Chondrocyte (in vitro differentiated cells): Measurements from ENCODE around the gene CTNND2. TPM values are rescaled to one million over a fixed set of nuclear protein-coding genes. Genes with fewer than 3 reads are reported as not detected.

Source experiments
- DNase-seq: peaks from one replicate; pipeline ENCODE4 v3.0.0; 2021; ENCODE audit warnings: mixed read lengths, low spot score
- H3K27ac Mint-ChIP-seq: one replicate; pipeline ENCODE4 v1.8.0; 2021; ENCODE audit warnings: mild to moderate bottlenecking, moderate library complexity, mixed read lengths; ENCODE audit not compliant: unreplicated experiment
- H3K27me3 Mint-ChIP-seq: 2 replicates; pipeline ENCODE4 v1.8.0; 2021; ENCODE audit warnings: low read depth, mixed read lengths
- H3K36me3 Mint-ChIP-seq: 2 replicates; pipeline ENCODE4 v1.8.0; 2021; ENCODE audit warnings: low read depth, mixed read lengths
- H3K4me1 Mint-ChIP-seq: 2 replicates; pipeline ENCODE4 v1.8.0; 2021; ENCODE audit warnings: low read depth, mild to moderate bottlenecking, mixed read lengths
- H3K4me3 Mint-ChIP-seq: one replicate; pipeline ENCODE4 v1.8.0; 2021; ENCODE audit warnings: mild to moderate bottlenecking, moderate library complexity, mixed read lengths; ENCODE audit not compliant: unreplicated experiment
- H3K9me3 Mint-ChIP-seq: 2 replicates; pipeline ENCODE4 v1.8.0; 2021; ENCODE audit warnings: low read depth, mixed read lengths
- total RNA-seq: library from RNA; stranded (reverse); gene quantifications from 3 replicates; pipeline ENCODE4 v1.2.1, GENCODE V29; 2021
- TF ChIP-seq, protein P1 (sequence below): fragments of 200-600 bp; sonication (generic); IDR thresholded peaks from 2 replicates; pipeline ENCODE4 v1.5.0; 2021; ENCODE audit warnings: antibody characterized with exemption, mild to moderate bottlenecking, moderate library complexity

Gene CTNND2
- total RNA-seq, 1 donor from 2014 or later: 2.1 TPM

DNA sequence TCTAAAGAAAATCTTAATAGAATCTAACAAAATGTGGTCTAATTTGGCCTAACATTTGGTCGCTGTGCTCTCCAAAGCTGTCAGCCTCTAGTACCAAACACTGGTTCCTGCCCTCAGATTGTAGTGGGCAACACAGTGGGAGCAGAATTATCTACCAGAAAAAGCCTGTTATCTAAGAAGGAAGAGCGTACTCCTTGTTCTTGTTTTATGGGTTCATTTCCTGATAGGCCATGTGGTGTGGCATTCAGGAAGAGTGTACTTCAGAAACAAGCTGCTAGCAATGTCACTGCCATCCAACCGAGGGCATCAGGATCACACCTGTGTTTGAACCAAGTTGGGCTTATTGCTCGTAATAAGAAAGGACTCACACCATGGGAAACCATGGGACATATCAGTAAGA, 655.3 kb downstream of the CTNND2 start:
- TF ChIP-seq, protein P1, sequence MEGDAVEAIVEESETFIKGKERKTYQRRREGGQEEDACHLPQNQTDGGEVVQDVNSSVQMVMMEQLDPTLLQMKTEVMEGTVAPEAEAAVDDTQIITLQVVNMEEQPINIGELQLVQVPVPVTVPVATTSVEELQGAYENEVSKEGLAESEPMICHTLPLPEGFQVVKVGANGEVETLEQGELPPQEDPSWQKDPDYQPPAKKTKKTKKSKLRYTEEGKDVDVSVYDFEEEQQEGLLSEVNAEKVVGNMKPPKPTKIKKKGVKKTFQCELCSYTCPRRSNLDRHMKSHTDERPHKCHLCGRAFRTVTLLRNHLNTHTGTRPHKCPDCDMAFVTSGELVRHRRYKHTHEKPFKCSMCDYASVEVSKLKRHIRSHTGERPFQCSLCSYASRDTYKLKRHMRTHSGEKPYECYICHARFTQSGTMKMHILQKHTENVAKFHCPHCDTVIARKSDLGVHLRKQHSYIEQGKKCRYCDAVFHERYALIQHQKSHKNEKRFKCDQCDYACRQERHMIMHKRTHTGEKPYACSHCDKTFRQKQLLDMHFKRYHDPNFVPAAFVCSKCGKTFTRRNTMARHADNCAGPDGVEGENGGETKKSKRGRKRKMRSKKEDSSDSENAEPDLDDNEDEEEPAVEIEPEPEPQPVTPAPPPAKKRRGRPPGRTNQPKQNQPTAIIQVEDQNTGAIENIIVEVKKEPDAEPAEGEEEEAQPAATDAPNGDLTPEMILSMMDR: no peak
- peaks cover 6% of the 10 kb centered on the region for H3K4me1 Mint-ChIP-seq
- H3K27ac Mint-ChIP-seq: no peak overlapping the region
- H3K36me3 Mint-ChIP-seq: no peaks in the 10 kb centered on the region
- DNase-seq: no peak
- H3K27me3 Mint-ChIP-seq: no peaks in the 10 kb centered on the region
- no peak overlapping the region for H3K4me3 Mint-ChIP-seq
- no peaks in the 10 kb centered on the region for H3K9me3 Mint-ChIP-seq

DNA sequence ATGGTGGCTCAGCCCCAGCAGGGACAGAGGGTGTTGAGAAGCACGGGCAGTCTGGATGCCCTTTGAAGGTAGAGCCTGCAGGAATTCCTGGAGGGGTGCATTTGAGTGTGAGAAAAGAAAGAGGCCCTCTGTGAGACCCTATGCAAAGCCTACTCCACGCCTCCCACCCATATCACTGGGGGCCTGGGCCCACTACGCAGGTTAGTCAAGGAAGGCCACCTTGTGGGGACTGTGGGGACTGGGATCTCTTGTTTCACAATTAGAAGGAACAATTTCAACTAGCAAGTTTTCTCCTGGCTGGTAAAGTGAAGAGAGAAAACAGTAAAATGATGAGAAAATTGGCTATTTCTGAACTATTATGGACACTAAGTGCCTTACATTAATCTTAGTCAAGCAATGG, 657.0 kb downstream of the CTNND2 start:
- Mint-ChIP-seq H3K4me1 (peaks cover 6% of the 10 kb centered on the region), H3K27ac (no peak overlapping the region), H3K36me3 (no peaks in the 10 kb centered on the region), H3K27me3 (no peaks in the 10 kb centered on the region), H3K4me3 (no peak overlapping the region), H3K9me3 (no peaks in the 10 kb centered on the region)
- no peak for DNase-seq
- TF ChIP-seq, protein P1: peak; percentile 25

DNA sequence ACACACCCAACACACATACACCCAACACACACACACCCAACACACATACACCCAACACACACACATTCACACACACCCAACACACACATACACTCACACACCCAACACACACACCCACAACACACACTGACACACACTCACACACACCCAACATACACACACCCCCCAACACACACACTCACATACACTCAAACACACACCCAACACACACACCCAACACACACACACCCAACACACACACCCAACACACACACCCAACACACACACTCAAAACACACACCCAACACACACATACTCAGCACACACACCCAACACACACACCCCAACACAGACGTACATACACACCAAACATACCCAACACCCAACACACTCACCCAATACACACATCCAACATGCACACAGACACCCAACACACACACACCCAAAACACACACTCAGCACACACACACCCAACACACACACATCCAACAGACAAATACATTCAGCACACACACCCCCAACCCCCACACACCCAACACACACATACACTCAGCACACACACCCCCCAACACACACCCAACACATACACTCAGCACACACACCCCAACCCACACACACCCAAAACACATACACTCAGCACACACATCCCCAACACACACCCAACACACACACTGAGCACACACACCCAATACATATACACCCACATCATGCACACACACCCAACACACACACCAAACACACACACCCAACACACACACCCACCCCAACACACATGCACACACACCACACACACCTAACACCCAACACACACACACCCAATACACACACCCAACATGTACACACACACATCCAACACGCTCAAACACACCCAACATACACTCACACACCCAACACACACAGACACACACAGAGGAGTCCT, 663.7 kb downstream of the CTNND2 start:
- no peaks in the 10 kb centered on the region for H3K36me3 Mint-ChIP-seq
- no peaks in the 10 kb centered on the region for H3K4me1 Mint-ChIP-seq
- H3K27me3 Mint-ChIP-seq: no peaks in the 10 kb centered on the region
- no peak overlapping the region for H3K4me3 Mint-ChIP-seq
- no peak for DNase-seq
- no peak overlapping the region for H3K27ac Mint-ChIP-seq
- TF ChIP-seq, protein P1: no peak
- no peaks in the 10 kb centered on the region for H3K9me3 Mint-ChIP-seq

DNA sequence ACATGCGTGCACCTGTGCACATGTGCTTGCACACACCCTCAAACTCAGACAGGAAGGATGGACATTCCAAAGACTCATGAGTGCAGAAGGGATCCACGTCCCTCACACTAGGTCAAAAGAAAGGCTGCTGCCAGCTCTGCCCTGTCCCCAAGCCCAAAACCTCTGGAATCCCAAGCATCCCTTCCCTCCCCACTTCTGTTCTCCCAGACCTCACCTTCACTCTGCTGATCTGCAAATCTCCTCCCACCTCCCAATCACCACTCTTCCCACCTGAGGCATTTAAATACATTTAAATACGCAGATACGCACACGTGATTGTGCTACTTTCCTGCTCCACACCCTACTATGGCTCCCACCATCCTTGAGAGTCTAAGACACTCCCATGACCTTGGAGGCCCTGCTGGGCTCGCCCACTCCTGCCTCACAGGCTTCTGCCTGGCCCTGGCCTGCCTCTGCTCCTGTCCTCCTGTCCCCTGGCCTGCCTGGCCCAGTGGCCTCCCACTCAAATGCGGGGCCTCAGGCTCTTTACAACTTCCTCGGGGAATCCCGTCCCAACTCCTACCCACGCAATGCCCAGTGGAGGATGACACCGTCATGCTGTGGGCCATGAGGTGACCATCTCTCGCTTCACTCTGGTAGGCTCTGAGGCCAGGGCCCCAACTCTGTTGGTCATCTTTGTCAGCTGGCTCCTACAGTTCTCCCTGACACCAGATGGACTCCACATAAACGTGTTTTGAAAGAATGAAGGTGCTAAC, 664.8 kb downstream of the CTNND2 start:
- Mint-ChIP-seq H3K4me3 (no peak overlapping the region), H3K27me3 (no peaks in the 10 kb centered on the region), H3K9me3 (no peaks in the 10 kb centered on the region), H3K36me3 (no peaks in the 10 kb centered on the region), H3K4me1 (no peaks in the 10 kb centered on the region), H3K27ac (no peak overlapping the region)
- TF ChIP-seq, protein P1: no peak
- no peak for DNase-seq

DNA sequence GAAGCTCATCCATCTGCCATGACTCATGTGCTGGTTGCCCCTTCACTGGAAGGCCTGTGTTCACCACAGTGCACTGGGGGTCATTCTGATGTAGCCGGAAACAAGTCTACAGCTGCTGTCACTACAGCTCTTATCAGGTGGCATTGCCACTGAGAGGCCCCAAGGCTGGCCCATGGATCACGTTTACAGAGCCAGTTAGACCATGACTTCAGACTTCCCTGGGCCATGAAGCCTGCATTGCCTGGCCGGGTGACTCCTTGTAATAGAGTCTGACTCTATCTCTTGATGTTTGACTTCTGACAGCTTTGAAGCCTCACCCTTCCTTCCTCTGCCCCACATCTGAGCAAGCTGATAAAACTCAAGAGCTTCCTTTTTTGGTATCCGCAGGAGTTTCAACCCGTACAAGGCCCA, 669.7 kb downstream of the CTNND2 start:
- TF ChIP-seq, protein P1: no peak
- peaks cover 11% of the 10 kb centered on the region for H3K9me3 Mint-ChIP-seq
- H3K4me1 Mint-ChIP-seq: no peaks in the 10 kb centered on the region
- no peak overlapping the region for H3K4me3 Mint-ChIP-seq
- no peak for DNase-seq
- no peaks in the 10 kb centered on the region for H3K27me3 Mint-ChIP-seq
- H3K27ac Mint-ChIP-seq: no peak overlapping the region
- no peaks in the 10 kb centered on the region for H3K36me3 Mint-ChIP-seq
